Peyer's patch (tissue), 4 donors: ENCODE measurements around the gene CYSRT1. TPM values are rescaled to one million over a fixed set of nuclear protein-coding genes. Genes with fewer than 3 reads are reported as not detected.

ENCODE experiments used
- DNase-seq, 3 donors: peaks; one replicate each; pipeline ENCODE4 v3.0.0-alpha.2; 2017 to 2019
- H3K27ac ChIP-seq, 4 donors: fragments of 200-600 bp; sonication (generic); one replicate each; pipeline ENCODE4 v1.5.1; 2016 to 2019
- H3K27me3 ChIP-seq, 2 donors: fragments of 200-600 bp; sonication (generic); one replicate each; pipeline ENCODE4 v1.5.1; 2019
- H3K36me3 ChIP-seq, 3 donors: fragments of 200-600 bp; sonication (generic); one replicate each; pipeline ENCODE4 v1.5.1; 2016 to 2019
- H3K4me1 ChIP-seq, 4 donors: fragments of 200-600 bp; sonication (generic); one replicate each; pipeline ENCODE4 v1.5.1; 2016 to 2019
- H3K4me3 ChIP-seq, 4 donors: fragments of 200-600 bp; sonication (generic); 1 replicate in 3 of 4; 2 replicates in 1 of 4; pipeline ENCODE4 v1.5.1; 2016 to 2019; ENCODE audit warnings: mild to moderate bottlenecking in 1 of 4
- H3K9me3 ChIP-seq, 4 donors: fragments of 200-600 bp; sonication (generic); one replicate each; pipeline ENCODE4 v1.5.1; 2016 to 2019; ENCODE audit warnings: mild to moderate bottlenecking in 1 of 4
- POLR2A ChIP-seq, 2 donors: fragments of 450-650 bp; IDR thresholded peaks; one replicate each; pipeline ENCODE4 v1.5.1; 2017; ENCODE audit warnings: antibody characterized with exemption in 2 of 2, mild to moderate bottlenecking in 2 of 2, moderate library complexity in 2 of 2
- total RNA-seq, 4 donors: library from RNA; depleted of rRNA; stranded (reverse); fragments of >200 nt; gene quantifications; one replicate each; pipeline ENCODE4 v1.1.0, GENCODE V29; 2016
- TF ChIP-seq, protein P1 (sequence below), 6 experiments: fragments of 450-650 bp in 4 of 6; fragments of 200-600 bp in 2 of 6; sonication (generic) in 1 of 6; IDR thresholded peaks; one replicate each; pipeline ENCODE4 v1.5.1; 2017 to 2019; ENCODE audit warnings: antibody characterized with exemption in 6 of 6, mild to moderate bottlenecking in 3 of 6, moderate library complexity in 1 of 6

Gene CYSRT1
- total RNA-seq, 4 donors from 2014 or later, result 1.3 to 1.9 TPM; not detected in 2

DNA sequence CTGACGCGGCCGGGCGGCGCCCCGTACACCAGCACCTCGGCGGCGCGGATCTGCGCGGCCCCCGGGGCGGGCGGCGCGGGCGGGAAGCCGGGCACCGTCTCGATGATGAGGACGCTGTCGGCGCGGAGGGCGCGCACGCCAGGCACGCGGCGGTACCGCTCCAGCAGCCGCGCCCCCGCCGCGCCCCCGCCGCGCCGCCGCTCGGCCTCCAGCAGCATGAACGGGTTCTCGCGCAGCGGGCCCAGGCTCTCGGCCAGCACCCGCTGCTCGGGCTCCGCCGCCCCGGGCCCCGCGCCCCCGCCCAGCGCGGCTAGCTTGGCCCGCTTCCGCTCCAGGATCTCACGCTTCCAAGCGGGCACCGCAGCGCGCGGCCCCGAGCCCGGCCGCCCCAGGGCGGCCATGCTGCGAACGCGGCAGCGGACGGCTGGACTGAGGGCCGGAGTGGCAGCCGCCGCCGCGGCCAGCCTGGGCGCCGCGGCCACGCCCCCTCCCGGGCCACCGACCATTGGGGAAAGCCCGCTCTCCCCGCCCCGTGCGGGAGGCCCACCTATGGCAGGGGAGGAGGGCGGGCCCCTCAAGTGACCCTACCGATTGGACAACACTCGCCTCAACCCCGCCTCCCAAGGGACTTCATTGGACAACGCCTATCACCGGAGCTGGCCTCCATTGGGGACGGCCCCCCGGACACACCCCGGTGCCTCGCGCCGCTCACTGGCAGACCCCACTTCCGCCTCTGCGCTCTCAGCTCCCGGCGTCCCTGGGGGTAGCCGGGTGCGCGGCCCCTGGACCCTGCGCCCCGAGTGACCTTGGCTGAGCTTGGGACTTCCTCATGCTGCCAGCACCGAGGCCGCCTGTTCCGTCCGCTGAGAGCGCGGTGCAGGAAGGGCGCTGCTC is 24.4 kb upstream of the CYSRT1 start, which contains the start of gene TPRN:
Gene TPRN (minus strand): TSS at position 431 of the 894 bp plus-strand sequence. CDS start 30 bp downstream, at position 401.
- H3K27me3 ChIP-seq, result no peaks in the 10 kb centered on the region
- H3K4me1 ChIP-seq, result peaks cover 0 to 64% (median 23%) of the 10 kb centered on the region in 4 donors
- no peaks in the 10 kb centered on the region for H3K36me3 ChIP-seq
- peak within 1 kb of the TSS; percentile 83 to 98 (median 88) for H3K27ac ChIP-seq
- H3K4me3 ChIP-seq, result peak within 1 kb of the TSS; percentile 43 to 96 (median 83)
- no peaks in the 10 kb centered on the region for H3K9me3 ChIP-seq
- TF ChIP-seq, protein P1, sequence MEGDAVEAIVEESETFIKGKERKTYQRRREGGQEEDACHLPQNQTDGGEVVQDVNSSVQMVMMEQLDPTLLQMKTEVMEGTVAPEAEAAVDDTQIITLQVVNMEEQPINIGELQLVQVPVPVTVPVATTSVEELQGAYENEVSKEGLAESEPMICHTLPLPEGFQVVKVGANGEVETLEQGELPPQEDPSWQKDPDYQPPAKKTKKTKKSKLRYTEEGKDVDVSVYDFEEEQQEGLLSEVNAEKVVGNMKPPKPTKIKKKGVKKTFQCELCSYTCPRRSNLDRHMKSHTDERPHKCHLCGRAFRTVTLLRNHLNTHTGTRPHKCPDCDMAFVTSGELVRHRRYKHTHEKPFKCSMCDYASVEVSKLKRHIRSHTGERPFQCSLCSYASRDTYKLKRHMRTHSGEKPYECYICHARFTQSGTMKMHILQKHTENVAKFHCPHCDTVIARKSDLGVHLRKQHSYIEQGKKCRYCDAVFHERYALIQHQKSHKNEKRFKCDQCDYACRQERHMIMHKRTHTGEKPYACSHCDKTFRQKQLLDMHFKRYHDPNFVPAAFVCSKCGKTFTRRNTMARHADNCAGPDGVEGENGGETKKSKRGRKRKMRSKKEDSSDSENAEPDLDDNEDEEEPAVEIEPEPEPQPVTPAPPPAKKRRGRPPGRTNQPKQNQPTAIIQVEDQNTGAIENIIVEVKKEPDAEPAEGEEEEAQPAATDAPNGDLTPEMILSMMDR (IDR thresholded peaks at IDR 0.05), result peak in 2 of 6 experiments; percentile 4 to 20
- peak; percentile 83 to 96 for TF ChIP-seq POLR2A (IDR thresholded peaks at IDR 0.05)
- peak; percentile 99 to 100 (median 100) for DNase-seq

DNA sequence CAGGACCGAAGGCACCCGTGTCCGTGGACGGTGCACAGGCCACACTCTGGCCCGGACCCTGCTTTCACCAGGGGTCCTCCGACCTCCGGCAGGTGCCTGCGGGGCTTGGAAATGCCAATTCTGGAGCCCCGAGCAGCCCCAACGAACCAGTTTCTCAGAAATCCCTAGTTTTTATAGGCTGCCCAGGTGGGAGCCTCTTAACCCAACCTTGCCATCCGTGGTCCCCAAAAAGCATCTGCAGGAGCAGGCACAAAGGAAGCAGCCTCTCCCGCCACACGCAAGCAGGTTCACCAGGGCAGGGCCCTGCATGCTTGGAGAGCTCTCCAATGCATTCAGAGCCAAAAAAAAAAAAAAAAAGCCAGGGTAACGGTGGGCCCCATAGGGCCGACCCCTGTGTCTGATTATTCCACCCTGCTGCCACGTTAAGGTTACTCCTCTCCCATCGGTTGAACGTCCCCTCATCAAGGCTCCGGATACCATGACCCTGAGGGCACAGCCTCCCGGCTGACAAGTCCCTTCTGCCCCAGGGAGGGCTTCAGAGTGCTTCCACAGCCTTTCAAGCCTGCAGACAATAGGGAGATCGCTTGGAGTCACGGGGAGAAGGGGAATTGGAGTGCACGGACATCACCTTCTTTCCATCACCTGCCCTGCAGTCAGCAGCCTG is 23.6 kb upstream of the CYSRT1 start:
- H3K4me1 ChIP-seq, result peaks cover 4 to 69% (median 29%) of the 10 kb centered on the region in 4 donors
- peak overlapping the region; percentile 41 to 96 (median 83) for H3K4me3 ChIP-seq
- no peaks in the 10 kb centered on the region for H3K36me3 ChIP-seq
- no peaks in the 10 kb centered on the region for H3K27me3 ChIP-seq
- peak overlapping the region; percentile 61 to 98 (median 88) for H3K27ac ChIP-seq
- no peak for DNase-seq
- no peaks in the 10 kb centered on the region for H3K9me3 ChIP-seq
- TF ChIP-seq, protein P1 (IDR thresholded peaks at IDR 0.05), result no peak
- TF ChIP-seq POLR2A (IDR thresholded peaks at IDR 0.05), result peak in 1 of 2 donors; percentile 34

DNA sequence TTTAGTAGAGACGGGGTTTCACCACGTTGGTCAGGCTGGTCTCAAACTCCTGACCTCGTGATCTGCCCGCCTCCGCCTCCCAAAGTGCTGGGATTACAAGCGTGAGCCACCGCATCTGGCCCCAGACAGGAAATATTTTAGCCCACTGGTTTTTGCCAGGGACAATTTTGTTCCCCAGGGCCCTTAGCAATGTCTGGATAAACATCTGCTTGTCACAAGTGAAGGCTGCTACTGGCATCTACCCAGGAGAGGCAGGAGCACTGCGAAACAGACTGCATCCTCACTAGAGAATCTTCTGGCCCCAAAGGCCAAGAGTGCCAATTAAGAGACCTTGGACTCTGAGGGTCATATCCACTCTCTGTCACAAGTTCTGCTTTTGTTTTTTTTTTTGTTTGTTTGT is 22.0 kb upstream of the CYSRT1 start:
- TF ChIP-seq POLR2A (IDR thresholded peaks at IDR 0.05), result no peak
- TF ChIP-seq, protein P1 (IDR thresholded peaks at IDR 0.05), result no peak
- H3K9me3 ChIP-seq, result no peaks in the 10 kb centered on the region
- H3K27me3 ChIP-seq, result no peaks in the 10 kb centered on the region
- DNase-seq, result no peak
- no peak overlapping the region for H3K27ac ChIP-seq
- H3K36me3 ChIP-seq, result no peaks in the 10 kb centered on the region
- H3K4me1 ChIP-seq, result peaks cover 5 to 68% (median 33%) of the 10 kb centered on the region in 4 donors
- H3K4me3 ChIP-seq, result no peak overlapping the region

DNA sequence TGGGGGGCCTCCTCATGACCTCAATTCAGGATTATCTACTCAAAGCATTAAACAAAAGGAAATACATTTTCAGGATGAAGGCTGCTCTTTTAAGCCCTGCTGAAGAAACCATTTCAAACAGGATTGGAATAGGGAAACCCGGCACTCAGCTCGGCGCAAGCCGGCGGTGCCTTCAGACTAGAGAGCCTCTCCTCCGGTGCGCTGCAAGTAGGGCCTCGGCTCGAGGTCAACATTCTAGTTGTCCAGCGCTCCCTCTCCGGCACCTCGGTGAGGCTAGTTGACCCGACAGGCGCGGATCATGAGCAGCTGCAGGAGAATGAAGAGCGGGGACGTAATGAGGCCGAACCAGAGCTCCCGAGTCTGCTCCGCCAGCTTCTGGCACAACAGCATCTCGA is 20.2 kb upstream of the CYSRT1 start:
- Histone ChIP-seq H3K36me3 (no peaks in the 10 kb centered on the region), H3K4me3 (peak overlapping the region; percentile 90 to 100 (median 95)), H3K27ac (peak overlapping the region; percentile 87 to 98 (median 89)), H3K27me3 (no peaks in the 10 kb centered on the region), H3K9me3 (no peaks in the 10 kb centered on the region), H3K4me1 (peaks cover 5 to 50% (median 29%) of the 10 kb centered on the region in 4 donors)
- TF ChIP-seq POLR2A (IDR thresholded peaks at IDR 0.05), result no peak
- DNase-seq, result no peak

DNA sequence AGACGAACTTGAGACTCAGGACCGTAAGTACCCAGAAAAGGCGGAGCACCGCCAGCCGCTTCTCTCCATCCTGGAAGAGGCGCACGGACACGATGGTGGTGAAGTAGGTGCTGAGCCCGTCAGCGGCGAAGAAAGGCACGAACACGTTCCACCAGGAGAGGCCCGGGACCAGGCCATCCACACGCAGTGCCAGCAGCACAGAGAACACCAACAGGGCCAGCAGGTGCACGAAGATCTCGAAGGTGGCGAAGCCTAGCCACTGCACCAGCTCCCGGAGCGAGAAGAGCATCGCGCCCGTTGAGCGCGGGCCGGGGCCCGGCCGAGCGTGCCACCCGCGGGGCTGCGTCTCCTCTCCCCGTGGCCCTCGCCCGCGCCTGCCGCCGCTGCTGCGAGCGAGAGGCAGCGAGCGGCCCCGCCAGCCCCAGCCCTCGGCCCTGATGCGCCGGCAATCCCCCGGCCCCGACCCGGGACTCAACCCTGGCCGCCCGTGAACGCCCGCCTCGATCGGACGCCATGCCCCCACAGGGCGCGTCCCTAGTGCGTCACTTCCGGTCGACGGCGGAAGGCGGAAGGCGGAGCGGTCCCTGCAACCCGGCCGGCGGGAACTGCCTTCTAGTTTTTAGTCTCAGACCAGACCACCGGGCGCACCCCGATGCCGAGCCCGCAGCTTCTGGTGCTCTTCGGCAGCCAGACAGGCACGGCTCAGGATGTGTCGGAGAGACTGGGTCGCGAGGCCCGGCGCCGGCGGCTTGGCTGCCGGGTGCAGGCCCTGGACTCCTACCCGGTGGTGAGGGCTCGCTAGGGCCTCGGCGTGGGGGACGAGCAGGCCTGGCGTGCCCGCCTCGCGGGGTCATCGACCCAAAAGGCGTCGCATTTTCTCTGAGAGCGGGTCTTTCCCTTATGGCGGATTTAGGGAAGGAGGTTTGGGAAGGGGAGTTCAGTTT is 19.6 kb upstream of the CYSRT1 start, which contains the start of the genes NDOR1 and TMEM203:
Gene NDOR1 (plus strand): TSS at position 575 of the 944 bp plus-strand sequence. CDS start 78 bp downstream, at position 653.
Gene TMEM203 (minus strand): TSS at position 523 of the 944 bp plus-strand sequence. CDS start 234 bp downstream, at position 289.
- peak within 1 kb of the TSS; percentile 90 to 100 (median 95) for H3K4me3 ChIP-seq
- peaks cover 5 to 48% (median 28%) of the 10 kb centered on the region in 4 donors for H3K4me1 ChIP-seq
- H3K36me3 ChIP-seq, result no peaks in the 10 kb centered on the region
- peak; percentile 91 to 96 (median 96) for DNase-seq
- TF ChIP-seq POLR2A (IDR thresholded peaks at IDR 0.05), result peak; percentile 81 to 82
- TF ChIP-seq, protein P1 (IDR thresholded peaks at IDR 0.05), result peak in 1 of 6 experiments; percentile 15
- H3K27ac ChIP-seq, result peak within 1 kb of the TSS; percentile 87 to 98 (median 89)
- H3K27me3 ChIP-seq, result no peaks in the 10 kb centered on the region
- H3K9me3 ChIP-seq, result no peaks in the 10 kb centered on the region
